Endodermal cell (in vitro differentiated cells): Measurements from ENCODE around the gene NOTUM. TPM values are rescaled to one million over a fixed set of nuclear protein-coding genes. Genes with fewer than 3 reads are reported as not detected.
A peak's percentile ranks its signal among the peaks of the same experiment; 100 is the strongest.

ENCODE experiments used
- DNase-seq: peaks from one replicate; pipeline ENCODE4 v3.0.0-alpha.2; 2017
- H3K27ac ChIP-seq: 2 replicates; pipeline ENCODE4 v1.5.1; 2013; ENCODE audit warnings: mild to moderate bottlenecking, low read depth, low read length, moderate library complexity
- H3K27me3 ChIP-seq: 2 replicates; pipeline ENCODE4 v1.6.1; 2013; ENCODE audit warnings: mild to moderate bottlenecking, low read length, moderate library complexity; ENCODE audit not compliant: insufficient read depth, control insufficient read depth, poor library complexity, severe bottlenecking
- H3K36me3 ChIP-seq: 2 replicates; pipeline ENCODE4 v1.7.0; 2013; ENCODE audit warnings: mild to moderate bottlenecking, low read length, moderate library complexity; ENCODE audit not compliant: control insufficient read depth, insufficient read depth
- H3K4me1 ChIP-seq: one replicate; pipeline ENCODE4 v1.7.0; 2013; ENCODE audit warnings: low read length; ENCODE audit not compliant: control insufficient read depth, insufficient read depth
- H3K4me3 ChIP-seq: 2 replicates; pipeline ENCODE4 v1.5.1; 2013; ENCODE audit warnings: mild to moderate bottlenecking, low read length, moderate library complexity
- H3K9ac ChIP-seq: 2 replicates; pipeline ENCODE4 v1.6.1; 2013; ENCODE audit warnings: mild to moderate bottlenecking, low read length, moderate library complexity; ENCODE audit not compliant: poor library complexity, severe bottlenecking; ENCODE audit errors: extremely low read depth
- H3K9me3 ChIP-seq: 2 replicates; pipeline ENCODE4 v1.6.1; 2013; ENCODE audit warnings: mild to moderate bottlenecking, low read length, moderate library complexity; ENCODE audit not compliant: control insufficient read depth
- H3K27ac Mint-ChIP-seq: 2 replicates; pipeline ENCODE4 v1.8.0; 2020; ENCODE audit warnings: mixed read lengths
- H3K27me3 Mint-ChIP-seq: 2 replicates; pipeline ENCODE4 v1.8.0; 2021; ENCODE audit warnings: mild to moderate bottlenecking, mixed read lengths; ENCODE audit not compliant: insufficient read depth
- H3K36me3 Mint-ChIP-seq: 2 replicates; pipeline ENCODE4 v1.8.0; 2020; ENCODE audit warnings: low read depth, mixed read lengths
- H3K4me1 Mint-ChIP-seq: 2 replicates; pipeline ENCODE4 v1.8.0; 2020; ENCODE audit warnings: mixed read lengths
- H3K4me3 Mint-ChIP-seq: 2 replicates; pipeline ENCODE4 v1.8.0; 2020; ENCODE audit warnings: mild to moderate bottlenecking, moderate library complexity, mixed read lengths
- H3K9me3 Mint-ChIP-seq: 2 replicates; pipeline ENCODE4 v1.8.0; 2020; ENCODE audit warnings: mild to moderate bottlenecking, mixed read lengths
- WGBS, 2 experiments: methylation state at CpG; one replicate each; pipeline versions ENCODE4 v1.1.5 to v1.1.7; 2013; ENCODE audit warnings: missing lambda C conversion rate in 2 of 2, mixed read lengths in 1 of 2; ENCODE audit not compliant: insufficient coverage in 1 of 2, insufficient read length in 1 of 2; 5-methylcytosine and 5-hydroxymethylcytosine counted together
- total RNA-seq, 2 donors: library from RNA; stranded (reverse); fragmentation: NEBNext Ultra II Directional in 1 of 2; extraction: Animal tissue kit (Norgen Biotek cat#: 25700) in 1 of 2; gene quantifications; 2 replicates in 1 of 2; 3 replicates in 1 of 2; pipeline ENCODE4 v1.2.1, GENCODE V29; 2021
- TF ChIP-seq, protein P1 (sequence below): fragments of 200-600 bp; sonication (generic); conservative IDR thresholded peaks from 2 replicates; pipeline ENCODE4 v1.5.0; 2021; ENCODE audit warnings: antibody characterized with exemption, mild to moderate bottlenecking

NOTUM gene
- total RNA-seq, 2 donors from 2014 or later, result 12.5 to 26.3 TPM

- Histone ChIP-seq H3K4me3 (no peak overlapping the region), H3K27ac (no peak overlapping the region), H3K27me3 (no peaks in the 10 kb centered on the region), H3K36me3 (no peaks in the 10 kb centered on the region), H3K9me3 (no peaks in the 10 kb centered on the region), H3K4me1 (no peaks in the 10 kb centered on the region), H3K9ac (no peak overlapping the region)
- TF ChIP-seq, protein P1, sequence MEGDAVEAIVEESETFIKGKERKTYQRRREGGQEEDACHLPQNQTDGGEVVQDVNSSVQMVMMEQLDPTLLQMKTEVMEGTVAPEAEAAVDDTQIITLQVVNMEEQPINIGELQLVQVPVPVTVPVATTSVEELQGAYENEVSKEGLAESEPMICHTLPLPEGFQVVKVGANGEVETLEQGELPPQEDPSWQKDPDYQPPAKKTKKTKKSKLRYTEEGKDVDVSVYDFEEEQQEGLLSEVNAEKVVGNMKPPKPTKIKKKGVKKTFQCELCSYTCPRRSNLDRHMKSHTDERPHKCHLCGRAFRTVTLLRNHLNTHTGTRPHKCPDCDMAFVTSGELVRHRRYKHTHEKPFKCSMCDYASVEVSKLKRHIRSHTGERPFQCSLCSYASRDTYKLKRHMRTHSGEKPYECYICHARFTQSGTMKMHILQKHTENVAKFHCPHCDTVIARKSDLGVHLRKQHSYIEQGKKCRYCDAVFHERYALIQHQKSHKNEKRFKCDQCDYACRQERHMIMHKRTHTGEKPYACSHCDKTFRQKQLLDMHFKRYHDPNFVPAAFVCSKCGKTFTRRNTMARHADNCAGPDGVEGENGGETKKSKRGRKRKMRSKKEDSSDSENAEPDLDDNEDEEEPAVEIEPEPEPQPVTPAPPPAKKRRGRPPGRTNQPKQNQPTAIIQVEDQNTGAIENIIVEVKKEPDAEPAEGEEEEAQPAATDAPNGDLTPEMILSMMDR, result no peak
- Mint-ChIP-seq H3K27me3 (no peaks in the 10 kb centered on the region), H3K36me3 (peaks cover 12% of the 10 kb centered on the region), H3K4me1 (no peaks in the 10 kb centered on the region), H3K27ac (no peak overlapping the region), H3K4me3 (no peak overlapping the region), H3K9me3 (no peaks in the 10 kb centered on the region)
- WGBS, 2 experiments, result 92 to 96% methylated on average over 4 to 7 of the region's 7 CpGs
- no peak for DNase-seq
These were observed 37.2 kb upstream of the NOTUM start for GRCh38 chr17:81998212-81998611.

DNA sequence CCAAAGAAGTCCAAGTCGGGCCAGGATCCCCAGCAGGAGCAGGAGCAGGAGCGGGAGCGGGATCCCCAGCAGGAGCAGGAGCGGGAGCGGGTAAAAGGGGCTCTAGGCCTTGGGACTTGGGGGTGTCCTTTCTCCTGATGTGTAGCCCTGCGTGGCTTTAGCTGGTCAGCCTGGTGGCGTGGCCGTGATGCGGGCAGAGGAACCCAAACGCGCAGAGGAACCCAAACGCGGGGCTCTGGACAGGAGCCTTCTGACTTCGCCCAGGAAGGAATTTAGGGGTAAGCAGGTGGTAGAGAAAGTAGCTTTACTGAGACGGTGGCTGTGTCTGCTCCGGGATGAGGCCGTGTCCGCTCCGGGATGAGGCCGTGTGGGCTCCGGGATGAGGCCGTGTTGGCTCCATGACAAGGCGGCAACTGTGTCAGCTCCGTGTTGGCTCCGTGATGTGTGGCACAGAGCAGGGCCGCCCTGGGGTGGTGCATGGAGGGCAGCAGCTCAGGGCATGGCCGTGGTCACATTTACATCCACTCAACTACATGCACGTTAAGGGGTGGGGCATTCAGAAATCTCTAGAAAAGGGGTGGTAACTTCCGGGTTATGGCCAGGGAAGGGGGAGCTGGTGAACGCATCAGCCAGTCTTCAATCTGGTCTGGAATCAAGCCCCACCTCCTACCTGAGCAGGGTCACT, 35.9 kb upstream of the NOTUM start:
- no peaks in the 10 kb centered on the region for H3K36me3 ChIP-seq
- DNase-seq, result no peak
- Mint-ChIP-seq H3K27me3 (no peaks in the 10 kb centered on the region), H3K9me3 (no peaks in the 10 kb centered on the region), H3K27ac (peak overlapping the region; percentile 32), H3K36me3 (peaks cover 12% of the 10 kb centered on the region), H3K4me3 (no peak overlapping the region), H3K4me1 (no peaks in the 10 kb centered on the region)
- H3K9ac ChIP-seq, result no peak overlapping the region
- no peaks in the 10 kb centered on the region for H3K27me3 ChIP-seq
- H3K4me3 ChIP-seq, result no peak overlapping the region
- TF ChIP-seq, protein P1, result no peak
- H3K9me3 ChIP-seq, result no peaks in the 10 kb centered on the region
- no peak overlapping the region for H3K27ac ChIP-seq
- WGBS, 2 experiments, result 95 to 96% methylated on average over 15 to 30 of the region's 30 CpGs
- no peaks in the 10 kb centered on the region for H3K4me1 ChIP-seq

GRCh38 chr17:81996232-81996756, 35.3 kb upstream of the NOTUM start:
- Histone ChIP-seq H3K4me1 (no peaks in the 10 kb centered on the region), H3K36me3 (no peaks in the 10 kb centered on the region), H3K27me3 (no peaks in the 10 kb centered on the region), H3K27ac (no peak overlapping the region), H3K4me3 (no peak overlapping the region), H3K9ac (no peak overlapping the region), H3K9me3 (no peaks in the 10 kb centered on the region)
- H3K9me3 Mint-ChIP-seq, result no peaks in the 10 kb centered on the region
- H3K36me3 Mint-ChIP-seq, result peaks cover 12% of the 10 kb centered on the region
- TF ChIP-seq, protein P1, result no peak
- H3K27ac Mint-ChIP-seq, result peak overlapping the region; percentile 64
- no peaks in the 10 kb centered on the region for H3K4me1 Mint-ChIP-seq
- H3K27me3 Mint-ChIP-seq, result no peaks in the 10 kb centered on the region
- no peak overlapping the region for H3K4me3 Mint-ChIP-seq
- DNase-seq, result no peak
- WGBS, 2 experiments, result 96 to 98% methylated on average over 24 to 28 of the region's 28 CpGs
